HepG2 (cell line): ENCODE results near the gene ARL16. TPM values are rescaled to one million over a fixed set of nuclear protein-coding genes. Genes with fewer than 3 reads are reported as not detected.

Source experiments
- ATF6 ChIP-seq: sonication (generic); formaldehyde crosslinking; conservative IDR thresholded peaks from 2 replicates; pipeline ENCODE4 v1.4.0; 2020; ENCODE audit warnings: missing genetic modification reagents
- KLF11 ChIP-seq: IDR thresholded peaks from 2 replicates; pipeline ENCODE4 v1.6.1; 2016; ENCODE audit warnings: missing compliant biosample characterization
- KLF16 ChIP-seq, 2 experiments: sonication (generic) in 1 of 2; formaldehyde crosslinking in 1 of 2; IDR thresholded peaks; 2 replicates each; pipeline versions ENCODE4 v1.6.1 to v1.8.0; 2016 to 2023; ENCODE audit warnings: missing genetic modification reagents in 2 of 2, missing compliant biosample characterization in 1 of 2
- MEIS2 ChIP-seq: sonication (generic); formaldehyde crosslinking; IDR thresholded peaks from 2 replicates; pipeline ENCODE4 v1.9.0; 2021; ENCODE audit warnings: mild to moderate bottlenecking, missing genetic modification reagents
- MTA3 ChIP-seq: sonication (generic); formaldehyde crosslinking; IDR thresholded peaks from 2 replicates; pipeline ENCODE4 v1.4.0; 2020; ENCODE audit warnings: missing genetic modification reagents
- NFKBIZ ChIP-seq: IDR thresholded peaks from 2 replicates; pipeline ENCODE4 v1.6.1; 2018; ENCODE audit warnings: missing genetic modification reagents, missing compliant biosample characterization
- NR1H2 ChIP-seq: sonication (generic); formaldehyde crosslinking; IDR thresholded peaks from 2 replicates; pipeline ENCODE4 v1.8.1; 2022; ENCODE audit warnings: low read depth, missing genetic modification reagents, borderline replicate concordance
- POLR2AphosphoS2 ChIP-seq: IDR thresholded peaks from 2 replicates; pipeline ENCODE4 v1.6.1; 2011; ENCODE audit warnings: low read depth, low read length, improper control_type of control experiment
- RBM22 ChIP-seq: fragments of 200-400 bp; formaldehyde crosslinking; optimal IDR thresholded peaks from 2 replicates; pipeline ENCODE3; 2017; ENCODE audit warnings: mild to moderate bottlenecking, low read length, moderate library complexity
- RFXANK ChIP-seq: IDR thresholded peaks from 2 replicates; pipeline ENCODE4 v1.6.1; 2016
- SMAD9 ChIP-seq: sonication (generic); formaldehyde crosslinking; IDR thresholded peaks from 2 replicates; pipeline ENCODE4 v1.5.1; 2020; ENCODE audit warnings: mild to moderate bottlenecking, missing genetic modification reagents
- SRF ChIP-seq: IDR thresholded peaks from 2 replicates; pipeline ENCODE4 v1.6.1; 2011; ENCODE audit warnings: mild to moderate bottlenecking, low read depth, low read length, moderate library complexity
- XBP1 ChIP-seq: sonication (generic); formaldehyde crosslinking; IDR thresholded peaks from 2 replicates; pipeline ENCODE4 v1.5.0; 2020; ENCODE audit warnings: missing genetic modification reagents
- YEATS4 ChIP-seq: sonication (generic); formaldehyde crosslinking; IDR thresholded peaks from 2 replicates; pipeline ENCODE4 v1.4.0; 2020; ENCODE audit warnings: missing genetic modification reagents, borderline replicate concordance
- YY1 ChIP-seq: IDR thresholded peaks from 2 replicates; pipeline ENCODE4 v1.6.1; 2011; ENCODE audit warnings: low read length, low read depth, moderate library complexity, mild to moderate bottlenecking; ENCODE audit not compliant: insufficient read depth, insufficient replicate concordance
- ZFAT ChIP-seq: sonication (generic); formaldehyde crosslinking; conservative IDR thresholded peaks from 2 replicates; pipeline ENCODE4 v1.8.1; 2023; ENCODE audit warnings: missing genetic modification reagents, inconsistent platforms
- ZFP82 ChIP-seq: sonication (generic); formaldehyde crosslinking; IDR thresholded peaks from 2 replicates; pipeline ENCODE4 v1.5.1; 2020; ENCODE audit warnings: mild to moderate bottlenecking, missing genetic modification reagents, borderline replicate concordance
- ZNF280B ChIP-seq: sonication (generic); formaldehyde crosslinking; IDR thresholded peaks from 2 replicates; pipeline ENCODE4 v1.5.0; 2020; ENCODE audit warnings: missing genetic modification reagents, mild to moderate bottlenecking, borderline replicate concordance
- ZNF329 ChIP-seq: sonication (generic); formaldehyde crosslinking; IDR thresholded peaks from 2 replicates; pipeline ENCODE4 v1.9.0; 2021; ENCODE audit warnings: low read depth, mild to moderate bottlenecking, missing genetic modification reagents
- ZNF547 ChIP-seq: sonication (generic); formaldehyde crosslinking; IDR thresholded peaks from 2 replicates; pipeline ENCODE4 v1.5.1; 2020; ENCODE audit warnings: mild to moderate bottlenecking, missing genetic modification reagents
- ZNF609 ChIP-seq: sonication (generic); formaldehyde crosslinking; IDR thresholded peaks from 2 replicates; pipeline ENCODE4 v1.4.0; 2020; ENCODE audit warnings: mild to moderate bottlenecking, missing genetic modification reagents, borderline replicate concordance
- polyA plus RNA-seq, 8 experiments: library from polyadenylated mRNA; depleted of rRNA in 3 of 8; stranded (reverse) in 7 of 8; unstranded in 1 of 8; fragments of >200 nt; fragmentation: Illumina TruSeq in 4 of 8; extraction: Trizol in 4 of 8; gene quantifications; 2 replicates each; pipeline versions ENCODE4 v1.2.1 to v1.2.3, GENCODE V29; 2011 to 2016; ENCODE audit warnings: low read depth in 4 of 8, missing spikeins in 1 of 8, mixed read lengths in 1 of 8; ENCODE audit not compliant: insufficient read depth in 1 of 8
- total RNA-seq, 5 experiments: library from RNA; depleted of rRNA; stranded (reverse); fragments of >200 nt; fragmentation: Illumina TruSeq; extraction: Trizol; gene quantifications; 2 replicates each; pipeline ENCODE4 v1.2.3, GENCODE V29; 2016; ENCODE audit warnings: low read depth in 1 of 5
- TF ChIP-seq, protein P1 (sequence below): sonication (generic); formaldehyde crosslinking; IDR thresholded peaks from 2 replicates; pipeline ENCODE4 v1.8.0; 2022; ENCODE audit warnings: missing genetic modification reagents, low read depth, mild to moderate bottlenecking, borderline replicate concordance

The ARL16 gene
- total and polyA plus RNA-seq, 2 of the 13 experiments (the other 11 are each of a cell fraction or from before 2014, with no cell fraction given) = 20.8 to 30.8 TPM

DNA sequence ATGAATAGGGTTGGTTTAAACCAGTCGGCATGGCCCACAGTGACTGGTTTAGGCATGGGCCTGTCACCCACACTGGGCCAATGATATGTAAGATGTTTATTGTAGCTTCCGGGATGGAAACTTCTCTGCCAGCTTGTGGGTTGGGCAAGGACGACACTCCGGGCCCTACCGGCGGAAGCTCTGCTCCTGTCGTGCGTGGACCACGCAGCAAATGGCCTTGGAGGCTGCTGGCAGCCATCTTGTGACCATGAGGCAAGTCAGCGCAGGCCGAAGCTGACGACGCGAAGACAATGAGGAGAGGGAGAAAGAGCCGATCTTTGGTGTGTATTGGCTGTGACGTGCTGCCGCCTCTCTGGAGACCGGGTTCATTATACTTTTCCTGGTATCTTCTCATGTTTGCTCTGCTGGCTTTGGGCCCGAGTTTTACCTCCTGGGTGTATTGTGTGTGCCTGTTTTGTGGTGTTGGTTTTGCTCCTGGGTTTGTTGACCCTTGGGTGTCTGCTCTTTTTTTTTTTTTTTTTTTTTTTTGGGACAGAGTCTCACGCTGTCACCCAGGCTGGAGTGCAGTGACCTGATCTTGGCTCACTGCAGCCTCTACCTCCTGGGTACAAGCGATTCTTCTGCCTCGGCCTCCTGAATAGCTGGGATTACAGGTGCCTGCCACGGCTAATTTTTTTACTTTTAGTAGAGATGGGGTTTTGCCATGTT is 43.9 kb upstream of the ARL16 start (continued):
- peak; percentile 80 for TF ChIP-seq ZNF609 (CRISPR knock-in tag)
- peak; percentile 92 for TF ChIP-seq ZFP82 (CRISPR knock-in tag)
- TF ChIP-seq POLR2AphosphoS2 = peak; percentile 83; the same call in 1 of the 2 replicates
- peak; percentile 89 for TF ChIP-seq ATF6 (CRISPR knock-in tag)
- peak; percentile 94 for TF ChIP-seq MEIS2 (CRISPR knock-in tag)
- peak; percentile 96 for TF ChIP-seq NR1H2 (CRISPR knock-in tag)
- peak; percentile 98 for TF ChIP-seq YEATS4 (CRISPR knock-in tag)
- TF ChIP-seq RFXANK (CRISPR knock-in tag) = peak; percentile 91
- TF ChIP-seq ZNF547 (CRISPR knock-in tag) = peak; percentile 100
- TF ChIP-seq XBP1 (CRISPR knock-in tag) = peak; percentile 90; the same call in 1 of the 2 replicates
- peak; percentile 47 for TF ChIP-seq RBM22
- TF ChIP-seq KLF16 (CRISPR knock-in tag; IDR thresholded peaks at IDR 0.05) = peak; percentile 92 to 99; a peak in 3 of 4 replicates
- TF ChIP-seq ZFAT (CRISPR knock-in tag) = no peak; the same call in 1 of the 2 replicates
- TF ChIP-seq, protein P1, sequence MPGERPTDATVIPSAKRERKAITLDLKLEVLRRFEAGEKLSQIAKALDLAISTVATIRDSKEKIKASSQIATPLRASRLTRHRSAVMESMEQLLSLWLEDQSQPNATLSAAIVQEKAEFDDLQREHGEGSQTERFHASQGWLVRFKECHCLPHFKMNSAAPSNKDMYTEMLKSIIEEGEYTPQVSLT (CRISPR knock-in tag) = 0 out of 2 replicates have a peak, but pooled peaks have one; percentile 55
- TF ChIP-seq ZNF280B (CRISPR knock-in tag) = peak; percentile 100
- TF ChIP-seq ZNF329 (CRISPR knock-in tag) = peak; percentile 94
- peak; percentile 99 for TF ChIP-seq SMAD9
- TF ChIP-seq YY1 = peak; percentile 96
- TF ChIP-seq SRF = no peak
- peak; percentile 99 for TF ChIP-seq KLF11 (CRISPR knock-in tag)
- peak; percentile 95 for TF ChIP-seq NFKBIZ (CRISPR knock-in tag)
- no peak for TF ChIP-seq MTA3
